HG03025 (cell line): ENCODE data around the gene LCE3A.
"Not testable (repeated sequence)": the region's sequence is repeated elsewhere in the genome, so short reads cannot be mapped to it uniquely, and the experiment has no call there.

Experiments used
- ATAC-seq: cut with Tn5 transposase; IDR thresholded peaks from one replicate; pipeline ENCODE4 v1.9.1; 2021; ENCODE audit warnings: mild to moderate bottlenecking, moderate library complexity; ENCODE audit not compliant: unreplicated experiment, low FRiP score

LCE3A gene, protein sequence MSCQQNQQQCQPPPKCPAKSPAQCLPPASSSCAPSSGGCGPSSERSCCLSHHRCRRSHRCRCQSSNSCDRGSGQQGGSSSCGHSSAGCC

DNA sequence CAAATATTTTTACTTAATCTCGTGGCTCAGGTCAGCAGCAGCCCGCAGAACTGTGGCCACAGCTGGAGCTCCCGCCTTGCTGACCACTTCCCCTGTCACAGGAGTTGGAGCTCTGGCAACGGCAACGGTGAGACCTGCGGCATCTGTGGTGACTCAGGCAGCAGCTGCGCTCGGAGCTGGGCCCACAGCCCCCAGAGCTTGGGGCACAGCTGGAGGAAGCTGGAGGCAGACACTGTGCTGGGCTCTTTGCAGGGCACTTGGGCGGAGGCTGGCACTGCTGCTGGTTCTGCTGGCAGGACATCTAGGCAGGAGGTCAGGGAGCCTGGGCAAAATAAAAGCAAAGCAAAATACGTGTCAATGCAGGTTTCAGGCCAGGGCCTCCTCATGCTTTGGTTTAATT lies at the start of gene LCE3A:
Gene LCE3A, minus strand, starts transcription at position 301 of the 400 bp plus-strand sequence. Its CDS starts 0 bp downstream, at position 301.
- no peak for ATAC-seq

DNA sequence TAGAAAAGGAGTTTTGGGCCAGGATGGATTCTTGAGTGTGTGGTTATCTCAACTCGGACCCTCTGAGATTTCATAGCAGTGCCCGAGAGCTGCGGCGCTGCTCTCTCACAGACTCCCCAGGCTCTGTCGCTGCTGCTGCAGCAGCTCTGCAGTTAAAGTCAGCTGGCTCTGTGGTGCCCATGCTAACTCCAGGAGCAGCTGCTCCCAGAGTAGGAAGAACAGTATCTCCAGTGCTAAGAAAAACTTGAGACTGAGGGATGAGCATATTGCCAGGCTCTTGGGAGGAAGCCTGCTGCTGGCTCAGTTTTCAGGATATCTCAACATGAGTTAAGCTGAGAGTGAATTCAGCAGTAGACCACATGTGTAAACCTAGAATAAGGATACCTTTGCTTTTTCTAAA lies 44.7 kb upstream of the LCE3A start:
- no peak for ATAC-seq

DNA sequence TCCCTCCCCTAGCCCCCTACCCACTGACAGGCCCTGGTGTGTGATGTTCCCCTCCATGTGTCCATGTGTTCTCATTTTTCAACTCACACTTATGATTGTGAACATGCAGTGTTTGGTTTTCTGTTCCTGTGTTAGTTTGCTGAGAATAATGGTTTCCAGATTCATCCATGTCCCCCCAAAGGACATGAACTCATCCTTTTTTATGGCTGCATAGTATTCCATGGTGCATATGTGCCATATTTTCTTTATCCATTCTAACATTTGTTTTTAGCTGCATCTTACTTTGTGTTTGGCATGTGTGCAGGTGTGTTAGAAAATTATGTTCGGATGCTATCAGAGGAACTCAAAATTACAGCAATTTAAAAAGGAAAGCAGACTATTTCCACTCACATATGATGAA lies 43.3 kb upstream of the LCE3A start:
- ATAC-seq, result not testable (repeated sequence)

DNA sequence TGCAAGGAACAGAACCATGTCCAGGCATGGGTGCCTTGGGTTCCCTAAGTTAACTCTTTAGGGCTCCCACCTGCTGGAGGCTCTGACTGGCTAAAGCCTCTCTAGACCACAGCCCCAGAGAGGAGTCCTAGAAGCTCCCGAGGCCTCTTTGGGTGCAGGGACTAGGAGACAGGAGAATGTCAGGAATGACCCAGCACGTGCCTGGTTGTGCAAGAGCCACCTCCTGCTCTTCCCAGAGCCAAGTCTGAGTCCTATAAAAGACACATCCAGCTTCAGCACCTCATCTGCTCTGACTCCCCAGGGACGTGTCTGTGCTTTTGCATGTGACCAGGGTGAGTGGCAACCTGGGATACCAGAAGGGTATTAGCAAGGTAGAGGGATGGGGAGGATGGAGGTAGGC lies 40.2 kb upstream of the LCE3A start, which contains the start of gene LCE2D:
Gene LCE2D, plus strand, starts transcription at position 283 of the 400 bp plus-strand sequence. CDS start 726 bp downstream, outside the sequence.
- no peak for ATAC-seq

DNA sequence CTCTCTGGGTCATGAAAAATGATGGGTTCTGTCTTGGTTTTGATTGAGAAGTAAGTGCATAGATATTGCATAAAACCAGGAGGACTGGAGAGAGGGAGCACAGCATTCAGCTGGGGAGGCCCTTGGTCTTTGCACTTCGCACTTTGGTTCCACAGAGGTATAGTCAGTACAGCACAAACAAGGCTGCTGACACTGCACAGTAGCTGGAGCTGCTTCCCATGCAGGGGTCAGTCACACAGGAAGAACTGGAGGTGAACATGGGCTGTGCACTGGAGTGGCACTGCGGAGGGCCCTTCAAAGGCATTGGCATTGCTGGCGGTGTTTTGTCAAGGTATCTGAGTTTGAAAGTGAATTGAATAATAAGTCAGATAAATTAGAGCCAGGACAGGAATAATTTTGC lies 35.7 kb upstream of the LCE3A start:
- ATAC-seq, result no peak

DNA sequence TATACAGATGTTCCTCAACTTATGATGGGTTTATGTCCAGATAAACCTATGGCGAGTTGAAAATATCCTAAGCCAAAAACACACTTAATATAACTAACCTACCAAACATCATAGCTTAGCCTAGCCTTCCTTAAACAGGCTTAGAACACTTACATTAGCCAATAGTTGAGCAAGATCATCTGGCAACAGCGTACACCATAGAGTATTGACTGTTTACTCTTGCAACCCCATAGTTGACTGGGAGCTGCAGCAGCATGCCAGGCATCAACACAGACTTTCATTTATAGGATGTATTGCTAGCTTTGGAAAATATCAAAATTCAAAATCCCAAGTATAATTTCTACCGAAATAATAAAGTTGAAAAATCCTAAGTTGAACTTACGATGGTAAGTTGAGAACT lies 34.8 kb upstream of the LCE3A start:
- ATAC-seq, result no peak

DNA sequence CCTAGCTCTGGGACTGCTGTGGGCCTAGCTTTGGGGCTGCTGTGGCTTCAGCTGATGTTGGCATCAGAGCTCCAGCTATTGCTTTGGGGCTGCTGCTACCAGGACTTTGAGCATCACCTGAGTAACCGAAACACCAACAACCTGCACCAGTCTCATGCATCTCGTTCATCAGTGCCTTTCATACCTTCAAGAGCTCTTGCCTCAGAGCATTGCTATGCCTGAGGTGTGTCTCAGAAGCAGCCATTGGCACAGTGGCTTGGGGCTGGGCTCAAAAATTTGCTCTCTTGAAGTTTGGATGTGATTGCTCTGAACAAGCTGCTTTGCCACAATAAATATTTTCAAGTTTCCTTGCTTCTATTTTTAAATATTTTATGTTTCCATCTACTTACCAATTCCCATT lies 33.6 kb upstream of the LCE3A start:
- no peak for ATAC-seq

DNA sequence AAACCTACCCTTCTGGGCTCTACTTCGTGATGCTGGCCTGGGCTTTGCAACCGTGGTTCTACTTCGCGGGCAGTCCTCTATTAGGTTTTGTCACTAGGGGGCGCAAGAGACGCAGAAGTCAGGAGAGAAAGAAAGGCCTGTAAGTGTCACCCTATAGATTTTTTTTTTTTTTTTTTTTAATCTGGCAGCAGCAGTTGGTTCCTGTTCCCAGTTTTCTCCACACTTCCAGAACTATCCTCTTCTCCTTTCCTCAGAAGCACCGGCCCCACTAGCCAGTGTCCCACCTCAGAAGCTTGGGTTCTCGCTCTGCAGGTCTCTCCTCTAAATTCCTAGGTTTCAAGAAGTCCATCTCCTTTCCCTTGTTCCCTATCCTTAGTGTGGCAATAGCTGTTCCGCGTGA lies 31.2 kb upstream of the LCE3A start:
- ATAC-seq, result no peak

DNA sequence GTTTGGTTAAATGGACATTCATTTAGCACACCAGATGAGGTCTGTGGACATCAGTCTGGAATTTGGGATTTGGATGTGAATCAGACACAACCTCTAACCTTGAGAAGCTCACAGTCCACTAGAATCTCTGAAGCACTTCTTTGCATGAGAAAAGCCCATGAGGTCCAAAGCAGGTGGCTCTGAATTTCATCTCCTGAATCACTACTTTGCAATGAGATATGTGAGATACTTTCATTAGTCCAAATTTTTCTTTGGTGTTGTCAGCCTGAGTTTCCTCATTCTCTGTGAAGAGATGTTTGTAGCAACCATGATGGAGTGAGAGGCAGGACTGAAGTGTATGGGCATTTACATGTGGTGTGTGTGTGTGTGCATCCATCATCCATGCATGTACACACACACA lies 23.8 kb upstream of the LCE3A start:
- no peak for ATAC-seq

DNA sequence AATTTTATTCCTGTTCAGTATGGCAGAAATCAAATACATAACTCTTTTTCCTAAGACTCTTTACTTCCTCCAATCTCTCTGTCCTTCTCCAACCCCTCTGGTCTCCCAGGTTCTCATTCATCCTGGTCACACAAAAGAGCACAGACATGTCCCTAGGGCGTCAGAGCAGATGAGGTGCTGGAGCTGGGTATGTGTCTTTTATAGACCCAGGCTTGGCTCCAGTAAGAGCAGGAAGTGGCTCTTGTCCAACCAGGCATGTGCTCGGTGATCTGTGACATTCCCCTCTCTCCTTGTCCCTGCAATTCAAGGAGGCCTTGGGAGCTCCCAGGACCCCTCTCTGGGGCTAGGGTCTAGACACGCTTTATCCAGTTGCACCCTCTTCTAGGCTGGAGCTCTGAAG lies 22.2 kb upstream of the LCE3A start:
- no peak for ATAC-seq

DNA sequence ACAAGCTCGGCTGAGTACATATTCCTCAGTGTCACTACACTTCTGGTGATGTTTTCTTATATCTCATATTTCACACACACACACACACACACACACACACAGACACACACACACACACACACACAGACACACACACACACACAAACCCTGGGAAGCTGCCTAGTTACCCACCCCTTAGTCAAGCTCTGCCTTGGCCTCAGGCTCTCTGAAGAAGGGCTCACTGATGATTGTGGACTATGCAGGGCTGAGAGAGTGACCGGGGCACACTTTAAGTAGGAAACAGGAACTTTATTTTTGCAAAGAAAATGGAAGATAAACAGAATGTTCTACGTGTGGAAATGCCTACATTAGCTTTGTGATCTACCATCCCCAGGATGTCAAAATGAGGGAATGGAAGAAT lies 21.0 kb upstream of the LCE3A start:
- no peak for ATAC-seq

DNA sequence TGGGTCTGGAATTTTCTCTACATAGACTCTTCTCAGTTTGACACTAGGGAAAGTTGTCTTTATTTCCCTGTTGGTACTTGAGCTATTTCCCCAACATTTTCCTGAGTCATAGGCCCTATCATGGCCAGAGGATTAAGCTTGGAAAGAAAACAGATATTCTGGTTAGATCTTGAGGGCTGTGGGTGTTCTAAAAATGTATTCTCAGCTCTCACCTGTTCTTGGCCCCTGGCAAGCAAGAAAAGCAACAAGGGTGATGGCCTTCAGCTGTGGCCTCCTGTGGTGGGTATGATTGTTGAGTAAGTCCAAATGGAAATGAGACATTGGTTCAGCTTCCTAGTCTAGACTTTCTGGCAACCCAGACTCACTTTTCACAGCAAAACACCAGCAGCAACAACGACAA lies 17.4 kb upstream of the LCE3A start:
- no peak for ATAC-seq

DNA sequence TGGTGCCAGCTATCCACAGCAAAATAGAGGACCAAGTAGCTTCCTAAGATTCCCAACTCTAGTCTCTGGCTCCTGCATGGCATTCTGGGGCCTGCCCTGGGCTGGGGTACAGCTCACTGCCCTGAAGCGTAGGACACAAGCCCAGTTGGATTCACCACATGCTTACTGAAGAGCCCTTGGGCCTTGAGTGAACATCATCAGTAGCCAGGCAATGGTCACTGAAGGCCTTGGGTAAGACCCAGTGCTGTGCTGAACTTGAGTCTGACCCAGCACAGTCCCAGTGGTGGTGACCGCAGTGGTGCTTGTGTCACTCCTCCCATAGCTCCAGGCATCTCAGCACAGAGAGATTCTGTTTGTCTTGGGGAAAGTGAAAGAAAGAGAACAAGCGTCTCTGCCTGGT lies 7.7 kb upstream of the LCE3A start:
- ATAC-seq, result no peak

DNA sequence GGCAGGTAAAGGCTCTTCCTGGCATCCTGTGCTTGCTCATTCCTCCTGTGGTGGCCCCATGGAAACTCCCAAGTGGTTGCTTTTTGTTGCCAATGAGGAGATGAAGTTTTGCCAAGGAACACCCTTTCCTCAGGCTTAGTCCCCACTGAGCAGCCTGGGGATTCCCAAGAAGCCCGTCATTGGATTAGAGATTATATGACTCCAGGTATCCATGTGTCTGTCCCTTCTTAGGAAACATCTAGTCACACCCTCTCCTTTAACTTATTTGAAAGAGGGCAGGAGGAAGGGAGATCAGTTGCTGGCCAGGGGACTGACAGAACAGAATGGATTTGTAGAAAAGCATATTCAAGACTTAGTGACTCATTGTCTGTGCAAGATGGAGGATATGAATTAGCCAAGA lies 3.8 kb upstream of the LCE3A start:
- no peak for ATAC-seq

DNA sequence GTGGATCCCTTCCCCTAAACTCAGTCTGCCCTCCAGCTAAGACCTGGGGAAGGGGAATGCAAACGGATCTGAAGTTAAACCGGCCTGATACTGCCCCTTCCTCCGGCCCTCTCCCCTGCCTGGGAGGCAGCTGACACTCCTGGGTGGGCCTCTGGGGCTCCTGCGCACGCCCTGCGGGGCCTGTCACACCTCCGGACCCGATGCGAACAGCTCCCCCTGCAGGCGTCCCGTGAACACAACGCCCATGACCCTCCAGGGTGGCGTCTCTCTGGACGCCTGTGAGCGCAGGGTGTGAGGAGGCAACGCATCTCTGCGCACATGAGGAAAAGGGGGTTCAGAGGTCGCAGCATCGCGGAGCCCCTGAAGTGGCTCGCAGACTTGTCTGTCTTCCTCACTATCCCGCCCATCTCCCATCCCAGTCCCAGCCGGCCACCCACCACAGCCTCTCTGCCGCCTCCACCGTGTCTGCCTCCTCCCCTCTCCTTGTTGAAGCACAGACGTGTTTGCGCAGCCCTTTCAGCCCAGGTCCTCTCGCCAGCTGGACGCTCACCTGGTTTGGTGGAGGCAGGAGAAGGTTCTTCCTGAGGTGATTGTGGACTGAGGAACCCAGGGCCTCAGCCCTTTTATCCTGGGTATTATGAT lies 421 bp upstream of the LCE3A start:
- no peak for ATAC-seq

DNA sequence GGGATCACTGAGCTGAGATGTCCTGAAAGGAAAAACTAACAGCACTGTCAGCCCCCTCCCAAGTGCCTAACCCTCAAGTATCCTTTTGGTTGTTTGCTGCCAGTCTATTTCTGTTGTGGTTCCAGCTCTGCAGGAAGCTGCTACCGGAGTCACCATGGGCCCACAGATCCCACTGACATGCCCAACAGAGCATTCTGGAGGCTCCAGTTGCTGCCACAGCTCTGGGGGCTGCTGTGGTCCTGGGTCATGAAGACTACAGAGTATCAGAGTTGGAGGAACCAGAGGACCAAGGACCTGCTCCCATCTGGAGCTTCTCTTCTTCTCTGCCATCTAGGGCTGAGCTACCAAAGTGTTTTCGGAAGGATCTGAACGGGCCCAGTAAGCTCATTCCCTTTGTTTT lies 910 bp downstream of the LCE3A start:
- ATAC-seq, result no peak

DNA sequence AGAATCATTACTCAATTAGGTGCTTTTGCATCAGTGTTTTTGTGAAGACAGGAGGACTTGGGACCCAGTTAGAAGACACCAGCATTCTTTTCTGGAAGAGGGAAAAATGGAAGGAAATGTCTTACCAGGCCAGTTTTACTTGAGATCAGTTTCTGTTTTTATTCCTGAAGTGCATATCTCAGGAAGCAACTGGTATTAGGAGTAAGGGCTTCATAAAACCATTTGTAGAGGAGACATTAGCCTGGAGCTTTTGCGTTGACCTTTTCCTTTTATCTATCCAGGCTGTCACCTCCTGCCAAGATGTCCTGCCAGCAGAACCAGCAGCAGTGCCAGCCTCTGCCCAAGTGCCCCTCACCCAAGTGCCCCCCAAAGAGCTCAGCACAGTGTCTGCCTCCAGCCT lies 9.4 kb downstream of the LCE3A start, which contains the start of gene LCE3B:
Gene LCE3B, plus strand, starts transcription at position 301 of the 400 bp plus-strand sequence. Its CDS starts 0 bp downstream, at position 301.
- ATAC-seq, result no peak

DNA sequence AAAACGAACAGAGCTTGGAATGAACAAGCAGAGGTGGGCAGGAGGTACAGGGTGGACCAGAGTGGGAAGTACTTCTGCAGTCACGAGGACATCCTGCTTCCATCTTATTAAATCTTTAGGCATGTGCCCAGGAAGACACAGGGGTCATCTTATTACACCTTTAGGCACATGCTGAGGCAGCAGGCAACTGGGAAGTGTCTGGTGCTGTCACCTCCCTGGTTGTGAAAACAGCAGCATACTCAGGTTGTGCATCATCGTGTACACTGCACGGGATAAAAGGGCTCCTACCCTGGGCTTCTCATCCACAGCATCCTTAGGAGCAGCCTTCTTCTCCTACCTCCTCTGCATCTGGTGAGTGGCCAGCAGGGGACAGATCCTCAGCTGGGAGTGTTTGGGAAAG lies 23.0 kb downstream of the LCE3A start, which contains the start of gene LCE3C:
Gene LCE3C, plus strand, starts transcription at position 301 of the 400 bp plus-strand sequence. CDS start 498 bp downstream, outside the sequence.
- no peak for ATAC-seq

DNA sequence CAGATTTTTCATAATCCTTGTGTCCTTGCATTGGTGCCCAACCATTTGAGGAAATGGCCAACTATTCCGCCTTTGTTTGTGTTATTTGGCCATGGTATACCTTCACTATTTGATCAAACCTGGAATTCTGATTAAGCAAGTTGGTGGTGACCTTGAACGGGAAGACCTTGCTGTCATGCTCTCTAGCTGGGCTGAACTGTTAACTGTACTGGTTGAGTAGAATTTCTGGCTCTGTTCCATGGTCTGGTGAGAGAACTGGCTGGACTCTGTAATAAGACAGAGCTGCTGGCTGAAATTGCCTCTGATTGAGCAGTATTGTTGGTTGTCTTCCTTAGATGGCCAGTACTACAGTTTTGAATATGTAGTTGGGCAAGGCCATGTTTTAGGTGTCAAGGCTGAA lies 25.9 kb downstream of the LCE3A start:
- no peak for ATAC-seq

DNA sequence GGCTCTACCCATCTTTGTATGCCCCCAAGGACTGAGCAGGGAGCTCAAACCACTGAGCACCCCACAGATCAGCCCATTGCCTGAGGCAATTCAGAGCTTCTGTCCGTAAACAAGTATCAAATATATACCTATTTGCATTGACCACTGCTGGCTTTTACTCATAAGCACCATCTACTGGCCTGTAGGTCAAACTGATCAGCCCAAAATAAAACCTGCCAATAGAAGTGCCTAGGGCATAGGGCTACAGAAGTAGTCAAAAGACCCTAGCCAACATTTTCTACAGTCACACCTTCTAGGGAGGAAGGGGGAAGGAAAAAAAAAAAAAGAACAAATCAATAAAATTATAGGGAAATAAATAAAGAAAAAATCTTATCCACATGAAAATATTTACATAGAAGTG lies 37.3 kb downstream of the LCE3A start:
- ATAC-seq, result no peak

DNA sequence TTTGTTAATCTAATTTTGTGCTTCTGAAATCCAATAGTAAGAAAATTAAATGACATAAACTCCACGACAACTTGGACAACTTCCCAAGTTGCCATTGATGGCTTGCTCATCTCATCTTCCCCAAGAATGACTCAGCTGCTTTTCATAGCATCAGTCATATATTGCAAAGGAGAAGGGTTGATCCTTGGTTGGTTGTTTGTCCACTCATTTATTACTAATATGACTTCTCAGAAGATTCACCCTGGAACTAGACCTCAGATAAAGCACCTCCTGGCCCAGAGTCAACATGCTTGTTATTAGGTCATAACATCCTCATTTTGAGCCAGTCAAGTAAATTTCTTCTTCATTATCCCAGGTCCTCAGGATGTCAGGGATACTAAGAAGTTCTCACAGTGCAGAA lies 40.3 kb downstream of the LCE3A start:
- ATAC-seq, result no peak

DNA sequence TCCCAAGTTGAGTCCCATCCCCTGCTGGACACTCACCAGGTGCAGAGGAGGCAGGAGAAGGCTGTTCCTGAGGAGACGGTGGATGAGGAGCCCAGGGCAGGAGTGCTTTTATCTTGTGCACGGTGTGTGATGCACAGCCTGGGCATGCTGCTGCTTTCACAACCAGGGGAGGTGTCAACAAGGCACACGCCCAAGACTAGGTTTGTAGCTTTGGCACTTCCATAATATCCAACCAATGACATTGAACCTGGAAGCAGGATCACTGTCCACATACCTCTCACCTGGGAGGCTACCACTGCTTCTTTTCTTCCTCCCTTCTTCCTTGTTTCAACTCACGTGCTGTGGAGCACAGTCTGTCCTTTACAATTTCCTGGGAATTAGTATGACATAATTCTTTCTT lies 42.5 kb downstream of the LCE3A start, which contains the start of gene LCE3D:
Gene LCE3D, minus strand, starts transcription at position 84 of the 400 bp plus-strand sequence. CDS start 580 bp downstream, outside the sequence.
- ATAC-seq, result no peak
